Measurements from ENCODE around the gene CFAP97.
A peak's percentile ranks its signal among the peaks of the same experiment; 100 is the strongest.

CFAP97 gene

GRCh38 chr4:185196437-185196836 is 7.4 kb downstream of the CFAP97 start:
- no peak for DNase-seq

GRCh38 chr4:185194924-185195888 is 8.6 kb downstream of the CFAP97 start:
- no peak for DNase-seq

GRCh38 chr4:185192059-185192458 is 11.7 kb downstream of the CFAP97 start:
- DNase-seq, result no peak

GRCh38 chr4:185190306-185190856 is 13.4 kb downstream of the CFAP97 start:
- DNase-seq, result no peak

GRCh38 chr4:185189606-185190305 is 14.0 kb downstream of the CFAP97 start:
- no peak for DNase-seq

- DNase-seq, result no peak
Measured at GRCh38 chr4:185186769-185187168, 17.0 kb downstream of the CFAP97 start.

GRCh38 chr4:185183622-185184281 is 20.0 kb downstream of the CFAP97 start:
- DNase-seq, result peak; percentile 79

- no peak for DNase-seq
Measured at GRCh38 chr4:185182239-185182638, 21.6 kb downstream of the CFAP97 start.

GRCh38 chr4:185179488-185179887 is 24.3 kb downstream of the CFAP97 start:
- DNase-seq, result no peak

- no peak for DNase-seq
Measured at GRCh38 chr4:185171373-185172071, 32.3 kb downstream of the CFAP97 start.

- no peak for DNase-seq
Measured at GRCh38 chr4:185167234-185167633, 36.6 kb downstream of the CFAP97 start.

GRCh38 chr4:185165605-185166063 is 38.2 kb downstream of the CFAP97 start:
- DNase-seq, result no peak

GRCh38 chr4:185151296-185151695 is 52.5 kb downstream of the CFAP97 start:
- DNase-seq, result no peak

GRCh38 chr4:185149392-185149791 is 54.4 kb downstream of the CFAP97 start:
- no peak for DNase-seq

GRCh38 chr4:185145572-185145971 is 58.2 kb downstream of the CFAP97 start:
- DNase-seq, result no peak

- no peak for DNase-seq
Measured at GRCh38 chr4:185144601-185145240, 59.1 kb downstream of the CFAP97 start.

- DNase-seq, result peak; percentile 57
Measured at GRCh38 chr4:185143601-185143969, 60.2 kb downstream of the CFAP97 start.

- DNase-seq, result peak; percentile 87
Measured at GRCh38 chr4:185142912-185143600, 60.7 kb downstream of the CFAP97 start, which contains the start of gene SLC25A4. Gene SLC25A4 (plus strand): TSS chr4:185143266. CDS start chr4:185143373, 107 bp downstream.

- no peak for DNase-seq
Measured at GRCh38 chr4:185142564-185142911, 61.3 kb downstream of the CFAP97 start.

- DNase-seq, result no peak
Measured at GRCh38 chr4:185141777-185142176, 62.0 kb downstream of the CFAP97 start.

GRCh38 chr4:185139736-185140135 is 64.1 kb downstream of the CFAP97 start:
- no peak for DNase-seq
